NCI-H446 treated with DMSO at 0.1 percent for 48 hours (cell line): ENCODE results near the gene OR1M1.
"Not testable (repeated sequence)": the region's sequence is repeated elsewhere in the genome, so short reads cannot be mapped to it uniquely, and the experiment has no call there.

Experiments
- DNase-seq: peaks from one replicate; lab custom pipeline; 2025; lab: John Stamatoyannopoulos, UW

OR1M1 gene, protein sequence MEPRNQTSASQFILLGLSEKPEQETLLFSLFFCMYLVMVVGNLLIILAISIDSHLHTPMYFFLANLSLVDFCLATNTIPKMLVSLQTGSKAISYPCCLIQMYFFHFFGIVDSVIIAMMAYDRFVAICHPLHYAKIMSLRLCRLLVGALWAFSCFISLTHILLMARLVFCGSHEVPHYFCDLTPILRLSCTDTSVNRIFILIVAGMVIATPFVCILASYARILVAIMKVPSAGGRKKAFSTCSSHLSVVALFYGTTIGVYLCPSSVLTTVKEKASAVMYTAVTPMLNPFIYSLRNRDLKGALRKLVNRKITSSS

DNA sequence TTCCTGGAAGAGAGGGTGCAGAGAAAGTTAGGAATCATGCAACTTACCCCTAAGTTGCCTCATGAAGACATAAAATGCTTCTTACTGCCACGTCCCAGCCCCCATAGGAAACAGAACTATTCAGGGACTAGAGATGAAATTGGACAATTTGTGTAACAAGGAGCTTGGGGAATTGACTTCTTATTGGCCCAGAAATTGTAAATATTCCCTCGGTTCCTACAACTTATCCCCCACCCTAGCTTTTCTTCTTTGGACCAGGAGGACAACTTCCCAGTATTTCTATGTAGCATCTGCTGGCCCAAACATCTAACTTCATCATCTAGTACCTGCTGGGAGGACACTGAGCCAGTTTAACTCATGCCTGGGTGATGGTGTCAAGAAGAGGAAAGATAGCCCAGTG lies at the start of gene OR1M1:
Gene OR1M1, plus strand, starts transcription at position 301 of the 400 bp plus-strand sequence. CDS start 6,184 bp downstream, outside the sequence.
- no peak for DNase-seq

DNA sequence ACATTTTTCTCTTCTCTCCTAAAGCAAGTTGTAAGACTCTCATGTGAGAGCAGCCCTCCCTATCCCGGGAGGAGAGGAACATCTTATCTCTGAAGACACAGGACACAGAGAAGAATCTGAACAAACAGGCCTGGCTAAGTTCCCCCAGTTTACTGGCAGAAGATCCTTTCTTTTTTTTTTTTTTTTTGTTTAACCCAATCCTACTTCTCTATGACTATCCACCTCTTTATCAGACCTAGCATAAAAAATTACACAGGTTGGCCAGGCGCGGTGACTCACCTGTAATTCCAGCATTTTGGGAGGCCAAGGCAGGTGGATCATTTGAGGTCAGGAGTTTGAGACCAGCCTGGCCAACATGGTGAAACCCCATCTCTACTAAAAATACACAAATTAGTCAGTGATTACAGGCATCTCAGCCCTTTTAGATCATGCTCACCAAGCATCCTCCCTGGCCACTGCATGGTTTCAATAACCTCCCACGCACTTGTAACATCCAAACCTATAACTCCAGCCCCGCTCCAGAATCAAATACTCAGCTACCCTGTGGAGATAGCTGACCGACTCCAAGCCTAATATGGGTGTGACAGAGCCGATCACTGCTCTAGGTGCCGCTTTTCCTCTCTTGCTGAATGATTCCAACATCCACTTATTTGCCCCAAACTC lies 49.3 kb upstream of the OR1M1 start:
- DNase-seq, result no peak

DNA sequence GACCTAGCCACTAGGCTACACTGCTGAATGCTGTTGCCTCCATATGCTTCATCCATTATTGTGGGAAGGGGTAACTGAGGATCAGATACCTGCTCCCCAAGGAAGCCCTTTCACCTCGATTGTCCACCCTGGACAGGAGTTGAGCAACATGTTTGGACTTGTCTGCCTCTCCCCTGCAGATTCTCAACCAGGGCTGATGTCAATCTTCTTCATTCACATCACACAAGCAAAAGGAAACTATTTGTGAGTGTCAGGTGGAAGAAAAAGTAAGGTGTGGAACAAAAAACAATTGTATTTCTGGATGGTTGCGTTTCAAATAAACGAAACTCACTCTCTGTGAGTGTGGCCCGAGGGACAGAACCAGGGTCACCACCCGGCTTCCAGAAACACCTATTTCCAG lies 47.1 kb upstream of the OR1M1 start:
- DNase-seq, result no peak

DNA sequence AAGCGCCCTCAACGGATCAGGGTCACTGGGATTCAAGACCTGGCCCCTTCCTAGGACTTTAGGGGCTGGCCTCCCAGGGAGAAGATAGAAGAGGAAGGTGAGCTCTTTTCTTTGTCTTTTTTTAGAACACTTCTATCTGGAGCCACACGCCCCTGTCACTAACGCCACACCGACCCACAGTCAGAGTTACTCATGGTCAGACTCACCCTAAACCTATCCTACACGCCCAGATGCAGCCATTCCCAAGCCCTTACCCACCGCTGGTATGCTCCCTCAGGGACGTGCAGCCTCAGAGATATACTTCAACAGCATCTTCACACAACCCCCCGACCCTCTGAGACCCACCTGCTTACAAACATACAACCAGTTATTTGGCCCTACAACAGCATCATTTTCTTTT lies 46.7 kb upstream of the OR1M1 start:
- no peak for DNase-seq

DNA sequence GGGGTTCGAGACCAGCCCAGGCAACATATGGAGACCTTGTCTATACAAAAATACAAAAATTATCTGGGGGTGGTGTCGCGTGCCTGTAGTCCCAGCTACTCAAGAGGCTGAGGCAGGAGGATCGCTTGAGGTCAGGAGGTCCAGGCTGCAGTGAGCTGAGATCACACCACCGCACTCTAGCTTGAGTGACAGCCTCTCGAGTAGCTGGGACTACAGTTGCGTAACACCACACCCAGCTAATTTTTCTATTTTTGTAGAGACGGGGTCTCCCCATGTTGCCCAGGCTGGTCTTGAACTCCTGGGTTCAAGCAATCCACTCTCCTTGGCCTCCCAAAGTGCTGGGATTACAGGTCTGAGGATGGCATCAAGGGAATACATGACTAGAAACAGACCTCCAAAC lies 45.8 kb upstream of the OR1M1 start:
- DNase-seq, result no peak

DNA sequence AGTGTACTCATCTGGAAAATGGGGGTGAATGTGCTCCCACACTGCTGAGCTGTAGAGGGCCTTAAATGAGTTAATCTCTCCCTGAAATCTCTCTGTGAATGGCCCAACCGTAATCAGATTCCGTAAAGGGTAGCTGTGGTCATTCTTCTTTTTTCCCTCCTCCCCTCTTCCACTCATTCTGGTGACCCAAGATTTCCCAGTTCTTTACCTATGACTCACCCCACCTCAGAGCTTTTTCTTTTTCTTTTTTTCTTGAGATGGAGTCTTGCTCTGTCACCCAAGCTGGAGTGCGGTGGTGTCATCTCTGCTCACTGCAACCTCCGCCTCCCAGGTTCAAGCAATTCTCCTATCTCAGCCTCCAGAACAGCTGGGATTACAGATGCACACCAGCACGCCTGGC lies 43.3 kb upstream of the OR1M1 start:
- no peak for DNase-seq

DNA sequence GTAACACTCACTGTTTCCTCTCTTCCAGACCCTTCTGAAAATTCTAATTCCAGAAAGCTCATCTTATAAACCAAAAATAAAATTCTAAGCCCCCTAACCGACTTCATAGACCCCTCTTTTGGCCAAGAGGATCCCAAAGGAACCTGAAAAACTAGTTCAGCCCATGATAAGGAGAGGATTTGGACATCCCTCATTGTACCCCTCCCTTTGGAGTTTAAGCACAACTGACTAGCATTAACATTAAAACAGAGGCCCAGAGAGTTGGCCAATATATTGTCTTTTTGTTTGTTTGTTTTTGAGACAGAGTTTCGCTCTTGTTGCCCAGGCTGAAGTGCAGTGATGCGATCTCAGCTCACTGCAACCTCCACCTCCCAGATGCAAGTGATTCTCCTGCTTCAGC lies 42.4 kb upstream of the OR1M1 start:
- no peak for DNase-seq

DNA sequence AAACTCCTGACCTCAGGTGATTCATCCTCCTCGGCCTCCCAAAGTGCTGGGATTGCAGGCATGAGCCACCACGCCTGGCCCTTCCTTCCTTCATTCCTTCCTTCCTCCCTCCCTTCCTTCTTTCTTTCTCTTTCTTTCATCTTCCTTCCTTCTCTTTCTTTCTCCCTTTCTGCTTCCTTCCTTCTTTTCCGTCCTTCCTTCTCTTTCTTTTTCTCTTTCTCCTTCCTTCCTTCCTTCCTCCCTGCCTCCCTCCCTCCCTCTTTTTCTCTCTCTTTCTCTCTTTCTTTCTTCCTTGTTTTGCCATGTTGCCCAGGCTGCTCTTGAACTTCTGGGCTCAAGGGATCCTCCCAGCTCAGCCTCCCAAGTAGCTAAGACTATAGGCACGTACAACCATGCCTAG lies 40.2 kb upstream of the OR1M1 start:
- no peak for DNase-seq

DNA sequence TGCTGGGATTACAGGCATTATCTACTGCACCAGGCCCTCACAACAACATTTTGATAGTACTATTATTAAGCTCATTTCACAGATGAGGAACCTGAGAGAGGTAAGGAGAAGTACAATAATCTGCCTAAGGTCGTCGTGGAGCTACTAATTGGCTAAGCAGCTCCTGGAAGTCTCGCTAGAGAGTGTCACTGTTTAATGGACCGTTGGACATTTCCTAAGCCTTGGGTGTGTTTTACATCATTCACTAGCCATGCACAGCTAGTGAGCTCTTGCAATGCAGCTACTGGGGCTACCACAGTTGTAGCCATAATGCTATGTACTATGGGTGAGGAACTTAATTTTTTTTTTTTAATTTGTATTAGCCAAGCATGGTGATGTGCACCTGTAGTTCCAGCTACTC lies 34.0 kb upstream of the OR1M1 start:
- no peak for DNase-seq

DNA sequence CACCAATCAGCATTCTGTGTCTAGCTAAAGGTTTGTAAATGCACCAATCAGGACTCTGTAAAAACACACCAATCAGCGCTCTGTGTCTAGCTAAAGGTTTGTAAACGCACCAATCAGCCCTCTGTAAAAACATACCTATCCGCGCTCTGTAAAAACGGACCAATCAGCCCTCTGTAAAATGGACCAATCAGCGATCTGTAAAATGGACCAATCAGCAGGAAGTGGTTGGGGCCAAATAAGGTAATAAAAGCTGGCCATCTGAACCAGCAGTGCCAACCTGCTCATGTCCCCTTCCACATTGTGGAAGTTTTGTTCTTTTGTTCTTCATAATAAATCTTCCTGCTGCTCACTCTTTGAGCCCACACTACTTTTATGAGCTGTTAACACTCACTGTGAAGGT lies 33.2 kb upstream of the OR1M1 start:
- not testable (repeated sequence) for DNase-seq

DNA sequence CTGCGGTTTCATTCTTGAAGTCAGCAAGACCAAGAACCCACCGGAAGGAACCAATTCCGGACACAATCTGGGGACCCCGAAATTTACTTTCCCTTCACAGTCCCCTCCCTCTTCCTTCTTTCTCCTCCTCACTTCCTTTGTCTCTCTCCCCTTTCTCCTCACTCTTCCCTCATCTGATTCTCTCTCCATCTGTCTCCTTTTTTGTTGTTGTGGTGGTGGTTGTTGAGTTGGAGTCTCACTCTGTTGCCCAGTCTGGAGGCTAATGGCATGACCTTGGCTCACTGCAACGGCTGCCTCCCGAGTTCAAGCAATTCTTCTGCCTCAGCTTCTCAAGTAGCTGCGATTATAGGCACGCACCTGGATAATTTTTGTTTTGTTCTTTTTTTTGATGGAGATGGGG lies 32.7 kb upstream of the OR1M1 start:
- DNase-seq, result no peak

DNA sequence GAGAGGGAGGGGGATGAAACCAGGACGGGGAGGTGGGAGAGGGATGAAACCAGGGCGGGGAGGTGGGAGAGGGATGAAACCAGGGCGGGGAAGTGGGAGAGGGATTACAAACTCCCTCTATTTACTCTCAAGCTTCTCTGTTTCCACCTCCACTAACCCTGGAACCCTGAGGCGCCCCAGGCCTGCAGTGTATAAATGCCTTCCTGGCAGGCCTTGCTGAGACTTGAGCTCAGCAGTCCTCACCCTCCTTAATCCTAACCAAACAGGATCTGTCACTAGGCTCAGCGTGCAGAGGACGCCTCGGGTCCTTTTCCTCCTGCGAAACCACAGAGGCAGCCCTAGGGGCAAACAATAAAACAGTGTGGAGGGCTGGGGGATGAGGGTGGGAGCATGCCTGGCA lies 32.1 kb upstream of the OR1M1 start:
- DNase-seq, result no peak

DNA sequence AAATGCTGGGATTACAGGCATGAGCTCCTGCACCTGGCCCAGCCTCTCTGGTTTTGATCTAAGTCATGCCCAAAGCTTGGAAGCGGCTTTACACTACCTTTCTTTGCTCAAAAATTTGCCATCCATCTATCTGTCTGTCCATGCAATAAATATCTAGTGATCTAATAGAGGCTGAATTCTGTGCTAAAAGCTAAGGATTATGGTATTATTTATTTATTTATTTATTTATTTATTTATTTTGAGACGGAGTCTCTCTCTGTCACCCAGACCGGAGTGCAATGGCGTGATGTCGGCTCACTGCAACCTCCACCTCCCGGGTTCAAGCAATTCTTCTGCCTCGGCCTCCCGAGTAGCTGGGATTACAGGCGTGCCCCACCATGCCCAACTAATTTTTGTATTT lies 30.7 kb upstream of the OR1M1 start:
- not testable (repeated sequence) for DNase-seq

DNA sequence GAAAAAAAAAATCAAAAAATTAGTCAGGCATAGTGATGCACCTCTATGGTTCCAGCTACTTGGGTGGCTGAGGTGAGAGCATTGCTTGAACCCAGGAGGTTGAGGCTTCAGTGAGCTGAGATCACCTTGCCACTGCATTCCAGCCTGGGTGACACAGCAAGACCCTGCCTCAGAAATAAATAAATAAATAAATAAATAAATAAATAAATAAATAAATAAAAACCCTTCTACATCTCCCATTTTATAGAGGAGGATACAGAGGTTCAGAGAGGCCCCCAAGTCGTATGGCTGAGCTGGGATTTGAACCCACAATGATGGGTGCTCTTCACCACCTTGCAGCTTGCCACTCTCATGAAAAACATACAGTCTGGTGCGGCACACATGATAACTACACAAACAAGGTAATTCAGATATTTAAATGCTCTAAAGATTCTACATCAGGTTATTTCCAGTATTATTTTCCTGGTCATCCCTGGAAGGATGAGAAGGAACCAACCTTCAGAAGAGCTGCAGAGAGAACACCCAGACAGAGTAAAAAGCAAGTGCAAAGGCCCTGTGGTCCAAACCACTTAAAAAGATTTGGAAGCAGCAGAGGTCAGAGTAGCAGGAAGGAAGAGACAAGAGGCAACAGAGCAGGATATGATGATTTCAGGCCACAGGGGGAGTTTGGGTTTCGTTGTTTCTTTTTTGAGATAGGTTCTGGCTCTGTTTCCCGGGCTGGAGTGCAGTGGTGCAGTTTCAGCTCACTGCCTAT lies 29.2 kb upstream of the OR1M1 start:
- DNase-seq, result no peak

DNA sequence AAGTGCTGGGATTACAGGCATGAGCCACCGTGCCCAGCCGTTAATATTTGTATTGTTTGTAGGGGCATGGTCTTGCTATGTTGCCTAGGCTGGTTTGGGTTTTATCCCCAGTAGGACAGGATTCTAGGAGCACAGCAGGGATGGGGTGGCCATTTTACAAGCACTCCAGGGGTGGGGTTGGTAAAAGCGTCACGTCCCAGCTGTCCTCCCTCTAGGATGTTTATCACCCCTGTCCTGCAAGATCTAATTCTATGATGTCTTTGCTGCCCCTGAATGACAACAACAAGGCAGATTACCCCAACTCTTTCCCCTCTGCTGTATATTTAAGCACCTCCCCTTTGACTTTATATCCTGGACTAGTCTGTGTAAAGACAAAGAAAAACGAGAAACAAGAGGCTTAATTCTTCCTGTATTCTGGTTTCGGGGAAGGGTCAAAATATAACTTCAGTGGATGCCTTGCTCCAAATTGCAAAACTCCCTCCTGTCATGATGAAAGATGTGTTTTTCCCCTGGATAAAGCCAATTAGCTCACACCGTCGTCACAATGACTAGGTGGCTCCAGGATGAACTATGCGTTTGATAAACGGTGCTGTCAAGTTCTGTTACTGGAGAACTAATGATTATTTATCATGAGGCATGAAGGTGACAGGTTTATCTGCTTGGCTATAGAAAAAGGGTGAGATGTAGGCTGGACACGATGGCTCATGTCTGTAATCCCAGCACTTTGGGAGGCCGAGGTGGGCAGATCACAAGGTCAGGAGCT lies 27.8 kb upstream of the OR1M1 start:
- no peak for DNase-seq

DNA sequence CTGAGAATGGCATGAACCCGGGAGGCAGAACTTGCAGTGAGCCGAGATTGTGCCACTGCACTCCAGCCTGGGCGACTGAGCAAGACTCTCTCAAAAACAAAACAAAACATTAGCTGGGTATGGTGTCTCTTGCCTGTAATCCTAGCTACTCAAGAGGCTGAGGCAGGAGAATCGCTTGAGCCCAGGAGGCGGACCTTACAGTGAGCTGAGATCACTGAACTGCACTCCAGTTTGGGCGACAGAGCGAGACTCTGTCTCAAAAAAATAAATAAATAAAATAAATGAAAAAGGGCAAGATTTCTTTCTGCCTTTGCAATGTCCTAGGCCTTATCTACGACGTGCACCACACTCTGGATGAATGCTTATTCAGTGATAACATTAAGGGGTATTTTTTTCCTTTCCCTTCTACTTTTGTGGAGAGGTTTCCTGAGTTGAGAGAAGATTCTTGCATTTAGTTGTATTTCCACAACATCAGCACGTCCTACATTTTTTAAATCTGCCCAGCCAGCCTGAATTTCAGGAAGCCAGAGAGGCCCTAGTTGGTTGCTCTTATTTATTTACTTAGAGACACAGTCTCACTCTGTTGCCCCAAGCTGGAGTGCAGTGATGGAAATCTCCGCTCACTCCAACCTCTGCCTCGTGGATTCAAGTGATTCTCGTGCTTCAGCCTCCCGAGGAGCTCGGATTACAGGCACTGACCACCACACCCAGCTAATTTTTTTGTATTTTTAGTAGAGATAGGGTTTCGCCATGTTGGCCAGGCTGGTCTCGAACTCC lies 26.1 kb upstream of the OR1M1 start:
- DNase-seq, result no peak

DNA sequence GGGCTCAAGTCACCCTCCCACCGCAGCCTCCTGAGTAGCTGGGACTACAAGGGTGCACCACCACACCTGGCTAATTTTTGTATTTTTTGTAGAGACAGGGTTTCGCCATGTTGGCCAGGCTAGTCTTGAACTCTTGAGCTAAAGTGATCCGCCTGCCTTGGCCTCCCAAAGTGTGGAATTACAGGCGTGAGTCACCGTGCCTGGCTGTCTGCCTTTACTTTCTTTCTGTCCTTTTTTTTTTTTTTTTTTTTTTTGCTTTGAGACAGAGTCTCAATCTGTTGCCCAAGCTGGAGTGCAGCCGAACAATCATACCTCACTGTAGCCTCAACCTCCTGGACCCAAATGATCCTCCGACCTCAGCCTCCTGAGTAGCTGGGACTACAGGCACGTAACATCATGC lies 25.0 kb upstream of the OR1M1 start:
- DNase-seq, result no peak

DNA sequence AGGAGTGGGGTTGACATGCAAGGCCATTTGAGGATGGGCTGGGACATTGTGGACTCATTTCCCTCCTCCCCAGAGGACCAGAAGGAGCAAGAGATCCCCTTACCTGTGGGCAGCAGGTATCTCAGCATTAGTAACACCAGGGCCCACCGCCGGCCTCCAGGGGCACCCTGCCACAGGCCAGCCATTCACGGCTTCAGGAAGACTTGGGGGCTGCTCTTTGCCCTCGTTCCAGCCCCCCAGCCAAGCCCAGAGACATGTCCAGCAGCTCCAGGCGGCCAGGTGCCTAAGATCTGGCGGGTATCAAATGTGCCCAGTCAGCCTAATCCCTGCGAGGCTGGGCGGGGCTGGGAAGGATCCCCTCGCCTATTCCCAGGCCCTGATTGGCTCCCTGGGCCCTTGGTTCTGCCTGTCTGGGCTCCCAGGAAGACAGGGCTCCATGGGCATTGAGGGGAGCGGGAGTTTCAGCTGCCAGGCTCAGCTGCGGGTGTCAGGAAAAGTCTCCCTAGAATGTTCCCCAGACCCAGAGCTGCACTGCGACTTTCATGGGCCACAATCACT lies 21.3 kb upstream of the OR1M1 start:
- no peak for DNase-seq

DNA sequence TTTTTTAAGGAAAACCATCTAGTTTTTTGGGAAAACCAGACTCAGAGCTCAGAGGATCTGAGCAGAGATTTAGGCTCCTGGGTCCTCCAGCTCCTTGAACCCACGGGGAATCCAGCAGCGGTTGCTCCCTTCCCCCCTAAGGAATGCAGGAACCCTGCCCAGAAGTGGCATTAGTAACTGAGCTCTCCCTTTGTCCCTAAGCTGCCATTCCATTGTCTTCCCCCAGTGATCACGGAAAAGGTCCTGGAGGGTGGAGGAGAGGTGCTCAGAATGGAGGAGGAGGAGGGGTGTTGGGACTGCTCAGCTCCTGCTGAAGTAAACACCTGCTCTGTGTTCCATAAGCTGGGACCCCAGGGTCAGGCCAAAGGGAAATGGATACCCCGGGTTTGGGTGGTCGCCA lies 16.8 kb upstream of the OR1M1 start:
- no peak for DNase-seq

DNA sequence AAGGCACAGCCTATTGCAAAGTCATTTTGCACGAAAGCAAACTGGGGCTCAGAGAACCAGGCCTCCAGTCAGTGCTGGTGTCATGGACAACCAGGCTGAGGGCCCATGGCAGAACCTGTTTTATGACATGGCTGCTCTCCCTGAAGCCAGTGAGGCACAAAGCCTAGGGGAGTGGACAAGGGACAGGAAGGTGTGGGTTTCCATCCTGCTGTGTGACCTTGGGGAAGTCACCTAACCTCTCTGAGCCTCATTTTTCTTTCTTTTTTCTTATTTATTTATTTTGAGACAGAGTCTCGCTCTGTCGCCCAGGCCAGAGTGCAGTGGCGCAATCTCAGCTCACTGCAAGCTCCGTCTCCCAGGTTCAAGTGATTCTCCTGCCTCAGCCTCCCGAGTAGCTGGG lies 15.1 kb upstream of the OR1M1 start:
- DNase-seq, result not testable (repeated sequence)

DNA sequence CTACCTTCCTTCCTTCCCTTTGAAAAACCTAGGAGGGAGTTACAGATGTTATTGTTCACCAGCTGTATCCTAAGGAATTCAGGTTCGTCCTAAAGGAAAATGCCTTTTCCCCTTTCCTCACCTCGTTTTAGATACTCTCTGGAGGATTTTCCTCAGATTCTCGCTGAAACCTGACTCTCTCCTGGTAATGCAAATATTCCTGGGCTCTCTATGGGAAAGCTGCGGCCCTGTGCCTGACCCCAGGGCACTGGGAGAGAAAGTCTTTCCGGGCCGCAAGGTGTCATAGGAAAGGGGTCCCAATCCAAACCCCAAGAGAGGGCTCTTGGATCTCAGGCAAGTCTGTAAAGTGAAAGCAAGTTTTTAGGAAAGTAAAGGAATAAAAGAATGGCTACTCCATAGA lies 13.1 kb upstream of the OR1M1 start:
- no peak for DNase-seq
